ENCODE measurements around the gene LHX8. TPM values are rescaled to one million over a fixed set of nuclear protein-coding genes. Genes with fewer than 3 reads are reported as not detected.

Gene LHX8
- polyA plus RNA-seq, 1 donor from 2014 or later = 11.1 TPM

DNA sequence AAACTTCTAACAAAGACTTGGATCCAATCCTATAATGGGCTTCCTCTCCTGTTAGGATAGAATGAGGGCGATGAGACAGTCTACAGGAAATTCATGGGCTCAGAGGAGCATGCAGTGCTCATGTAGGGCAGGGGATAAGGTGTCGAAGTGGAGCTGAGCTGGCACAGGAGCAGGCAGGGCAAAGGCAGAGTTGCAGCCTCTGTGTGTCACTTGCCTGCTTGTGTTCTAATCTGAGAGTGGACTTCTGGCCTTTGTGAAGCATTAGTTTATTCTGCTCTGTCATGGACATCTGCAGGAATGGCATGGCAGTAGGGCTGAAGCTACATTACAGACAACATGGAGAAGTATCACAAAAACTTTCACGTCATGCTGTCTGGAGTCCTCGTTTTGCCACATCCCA is 32.6 kb downstream of the LHX8 start:
- no peak overlapping the region for H3K4me3 ChIP-seq (ENCODE audit: low read length)
- H4K20me1 ChIP-seq (ENCODE audit: insufficient read depth) = no peaks in the 10 kb centered on the region
- no peak overlapping the region for H2AFZ ChIP-seq (ENCODE audit: low read depth, low read length)
- no peaks in the 10 kb centered on the region for H3K79me2 ChIP-seq (replicated peaks; ENCODE audit: insufficient read depth, low read length)
- H3K9me3 ChIP-seq (ENCODE audit: low read length) = no peaks in the 10 kb centered on the region
- no peaks in the 10 kb centered on the region for H3F3A ChIP-seq (ENCODE audit: insufficient read depth, low read length, poor library complexity, severe bottlenecking)
- no peak for TF ChIP-seq EP300 (conservative IDR thresholded peaks at IDR 0.05; ENCODE audit: poor library complexity, severe bottlenecking)
- TF ChIP-seq, protein P1, sequence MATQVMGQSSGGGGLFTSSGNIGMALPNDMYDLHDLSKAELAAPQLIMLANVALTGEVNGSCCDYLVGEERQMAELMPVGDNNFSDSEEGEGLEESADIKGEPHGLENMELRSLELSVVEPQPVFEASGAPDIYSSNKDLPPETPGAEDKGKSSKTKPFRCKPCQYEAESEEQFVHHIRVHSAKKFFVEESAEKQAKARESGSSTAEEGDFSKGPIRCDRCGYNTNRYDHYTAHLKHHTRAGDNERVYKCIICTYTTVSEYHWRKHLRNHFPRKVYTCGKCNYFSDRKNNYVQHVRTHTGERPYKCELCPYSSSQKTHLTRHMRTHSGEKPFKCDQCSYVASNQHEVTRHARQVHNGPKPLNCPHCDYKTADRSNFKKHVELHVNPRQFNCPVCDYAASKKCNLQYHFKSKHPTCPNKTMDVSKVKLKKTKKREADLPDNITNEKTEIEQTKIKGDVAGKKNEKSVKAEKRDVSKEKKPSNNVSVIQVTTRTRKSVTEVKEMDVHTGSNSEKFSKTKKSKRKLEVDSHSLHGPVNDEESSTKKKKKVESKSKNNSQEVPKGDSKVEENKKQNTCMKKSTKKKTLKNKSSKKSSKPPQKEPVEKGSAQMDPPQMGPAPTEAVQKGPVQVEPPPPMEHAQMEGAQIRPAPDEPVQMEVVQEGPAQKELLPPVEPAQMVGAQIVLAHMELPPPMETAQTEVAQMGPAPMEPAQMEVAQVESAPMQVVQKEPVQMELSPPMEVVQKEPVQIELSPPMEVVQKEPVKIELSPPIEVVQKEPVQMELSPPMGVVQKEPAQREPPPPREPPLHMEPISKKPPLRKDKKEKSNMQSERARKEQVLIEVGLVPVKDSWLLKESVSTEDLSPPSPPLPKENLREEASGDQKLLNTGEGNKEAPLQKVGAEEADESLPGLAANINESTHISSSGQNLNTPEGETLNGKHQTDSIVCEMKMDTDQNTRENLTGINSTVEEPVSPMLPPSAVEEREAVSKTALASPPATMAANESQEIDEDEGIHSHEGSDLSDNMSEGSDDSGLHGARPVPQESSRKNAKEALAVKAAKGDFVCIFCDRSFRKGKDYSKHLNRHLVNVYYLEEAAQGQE (IDR thresholded peaks at IDR 0.05; ENCODE audit: borderline replicate concordance) = no peak
- no peak for TF ChIP-seq POLR2AphosphoS5 (IDR thresholded peaks at IDR 0.05)
- no peak for TF ChIP-seq SMC3 (conservative IDR thresholded peaks at IDR 0.05; ENCODE audit: poor library complexity)
- TF ChIP-seq EZH2 (IDR thresholded peaks at IDR 0.05; ENCODE audit: borderline replicate concordance, insufficient read depth, low read length, poor library complexity, severe bottlenecking) = no peak
- no peak for TF ChIP-seq TAF1 (IDR thresholded peaks at IDR 0.05; ENCODE audit: low read depth)
- TF ChIP-seq, protein P2, sequence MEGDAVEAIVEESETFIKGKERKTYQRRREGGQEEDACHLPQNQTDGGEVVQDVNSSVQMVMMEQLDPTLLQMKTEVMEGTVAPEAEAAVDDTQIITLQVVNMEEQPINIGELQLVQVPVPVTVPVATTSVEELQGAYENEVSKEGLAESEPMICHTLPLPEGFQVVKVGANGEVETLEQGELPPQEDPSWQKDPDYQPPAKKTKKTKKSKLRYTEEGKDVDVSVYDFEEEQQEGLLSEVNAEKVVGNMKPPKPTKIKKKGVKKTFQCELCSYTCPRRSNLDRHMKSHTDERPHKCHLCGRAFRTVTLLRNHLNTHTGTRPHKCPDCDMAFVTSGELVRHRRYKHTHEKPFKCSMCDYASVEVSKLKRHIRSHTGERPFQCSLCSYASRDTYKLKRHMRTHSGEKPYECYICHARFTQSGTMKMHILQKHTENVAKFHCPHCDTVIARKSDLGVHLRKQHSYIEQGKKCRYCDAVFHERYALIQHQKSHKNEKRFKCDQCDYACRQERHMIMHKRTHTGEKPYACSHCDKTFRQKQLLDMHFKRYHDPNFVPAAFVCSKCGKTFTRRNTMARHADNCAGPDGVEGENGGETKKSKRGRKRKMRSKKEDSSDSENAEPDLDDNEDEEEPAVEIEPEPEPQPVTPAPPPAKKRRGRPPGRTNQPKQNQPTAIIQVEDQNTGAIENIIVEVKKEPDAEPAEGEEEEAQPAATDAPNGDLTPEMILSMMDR (IDR thresholded peaks at IDR 0.05; ENCODE audit: poor library complexity, severe bottlenecking) = no peak
- TF ChIP-seq MXI1 (conservative IDR thresholded peaks at IDR 0.05; ENCODE audit: poor library complexity, severe bottlenecking) = no peak
- no peak overlapping the region for H3K27ac ChIP-seq (ENCODE audit: low read length)
- no peaks in the 10 kb centered on the region for H3K36me3 ChIP-seq (ENCODE audit: insufficient read depth, low read length)
- H3K9ac ChIP-seq (ENCODE audit: low read length) = no peak overlapping the region
- no peak overlapping the region for H3K4me2 ChIP-seq (ENCODE audit: low read length)
- no peaks in the 10 kb centered on the region for H3K27me3 ChIP-seq (ENCODE audit: insufficient read depth, low read depth, low read length)
- H3K9me2 ChIP-seq (ENCODE audit: insufficient read depth, low read length) = no peaks in the 10 kb centered on the region

DNA sequence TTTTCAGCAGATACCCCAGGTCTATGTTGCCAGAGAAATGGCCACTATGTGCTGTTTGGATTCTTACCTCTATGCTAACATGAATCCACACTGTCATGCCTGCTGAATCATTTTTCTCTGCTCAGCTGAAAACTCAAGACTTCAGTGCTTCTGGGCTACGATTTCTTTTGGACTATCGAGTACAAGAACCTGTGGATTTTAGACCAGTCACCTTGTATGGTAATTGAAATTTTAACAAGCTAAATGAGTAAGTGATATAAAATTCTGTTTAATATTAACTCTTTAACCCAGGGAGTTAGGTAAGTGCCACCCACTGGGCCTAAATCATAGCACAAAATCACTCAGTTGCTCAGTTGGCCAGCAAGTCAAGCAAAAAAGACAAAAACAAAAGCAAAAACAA is 35.8 kb downstream of the LHX8 start:
- Histone ChIP-seq H2AFZ (ENCODE audit: low read depth, low read length) (no peak overlapping the region), H3K79me2 (replicated peaks; ENCODE audit: insufficient read depth, low read length) (no peaks in the 10 kb centered on the region), H3K9me3 (ENCODE audit: low read length) (no peaks in the 10 kb centered on the region), H3K4me2 (ENCODE audit: low read length) (no peak overlapping the region), H3K4me3 (ENCODE audit: low read length) (no peak overlapping the region), H3K27me3 (ENCODE audit: insufficient read depth, low read depth, low read length) (no peaks in the 10 kb centered on the region), H3F3A (ENCODE audit: insufficient read depth, low read length, poor library complexity, severe bottlenecking) (no peaks in the 10 kb centered on the region), H4K20me1 (ENCODE audit: insufficient read depth) (no peaks in the 10 kb centered on the region), H3K9ac (ENCODE audit: low read length) (no peak overlapping the region), H3K27ac (ENCODE audit: low read length) (no peak overlapping the region), H3K36me3 (ENCODE audit: insufficient read depth, low read length) (no peaks in the 10 kb centered on the region), H3K9me2 (ENCODE audit: insufficient read depth, low read length) (no peaks in the 10 kb centered on the region)
- TF ChIP-seq EZH2 (IDR thresholded peaks at IDR 0.05; ENCODE audit: borderline replicate concordance, insufficient read depth, low read length, poor library complexity, severe bottlenecking) = no peak

DNA sequence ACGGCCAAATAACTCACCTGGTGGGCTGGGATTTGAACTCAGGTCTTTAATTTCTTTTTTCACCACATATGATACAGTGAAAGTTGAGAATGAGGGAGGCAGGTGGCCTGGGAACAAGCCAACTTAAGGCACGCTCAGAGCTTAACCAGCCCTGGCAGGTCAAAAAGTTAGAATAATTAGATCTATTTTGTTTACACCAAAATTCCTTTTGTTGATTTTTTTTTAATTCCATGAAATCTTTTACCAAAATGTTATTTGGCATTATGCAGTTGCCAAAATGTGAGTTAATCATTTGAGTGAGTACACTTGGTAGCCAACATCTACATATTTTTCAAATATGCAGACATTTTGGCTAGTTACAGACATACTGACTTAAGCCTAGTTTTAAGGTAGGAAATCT is 36.8 kb downstream of the LHX8 start:
- Histone ChIP-seq H3K4me2 (ENCODE audit: low read length) (no peak overlapping the region), H3K9me3 (ENCODE audit: low read length) (no peaks in the 10 kb centered on the region), H3K27ac (ENCODE audit: low read length) (no peak overlapping the region), H2AFZ (ENCODE audit: low read depth, low read length) (no peak overlapping the region), H3F3A (ENCODE audit: insufficient read depth, low read length, poor library complexity, severe bottlenecking) (no peaks in the 10 kb centered on the region), H3K79me2 (replicated peaks; ENCODE audit: insufficient read depth, low read length) (no peaks in the 10 kb centered on the region), H3K36me3 (ENCODE audit: insufficient read depth, low read length) (no peaks in the 10 kb centered on the region), H4K20me1 (ENCODE audit: insufficient read depth) (no peaks in the 10 kb centered on the region), H3K9ac (ENCODE audit: low read length) (no peak overlapping the region), H3K9me2 (ENCODE audit: insufficient read depth, low read length) (no peaks in the 10 kb centered on the region), H3K27me3 (ENCODE audit: insufficient read depth, low read depth, low read length) (no peaks in the 10 kb centered on the region), H3K4me3 (ENCODE audit: low read length) (no peak overlapping the region)
- TF ChIP-seq EP300 (conservative IDR thresholded peaks at IDR 0.05; ENCODE audit: poor library complexity, severe bottlenecking) (no peak), SMC3 (conservative IDR thresholded peaks at IDR 0.05; ENCODE audit: poor library complexity) (no peak), POLR2AphosphoS5 (IDR thresholded peaks at IDR 0.05) (no peak), MXI1 (conservative IDR thresholded peaks at IDR 0.05; ENCODE audit: poor library complexity, severe bottlenecking) (no peak), TAF1 (IDR thresholded peaks at IDR 0.05; ENCODE audit: low read depth) (no peak), RAD21 (conservative IDR thresholded peaks at IDR 0.05) (no peak), EZH2 (IDR thresholded peaks at IDR 0.05; ENCODE audit: borderline replicate concordance, insufficient read depth, low read length, poor library complexity, severe bottlenecking) (no peak)
- TF ChIP-seq, protein P1 (IDR thresholded peaks at IDR 0.05; ENCODE audit: borderline replicate concordance) = no peak
- TF ChIP-seq, protein P2 (IDR thresholded peaks at IDR 0.05; ENCODE audit: poor library complexity, severe bottlenecking) = no peak

All from neural cell (in vitro differentiated cells).